MCF 10A (cell line): ENCODE results near the gene ARMCX2. TPM values are rescaled to one million over a fixed set of nuclear protein-coding genes. Genes with fewer than 3 reads are reported as not detected.

Source experiments
- BruUV-seq: library from RNA; stranded (reverse); fragments of 400-500 nt; replicated peaks from 2 replicates; lab custom pipeline; 2021; lab: Mats Ljungman, UMichigan
- CTCF ChIA-PET: fragments of 300-600 bp; sonication (Branson Sonifier 250); formaldehyde crosslinking; extraction: SDS; loops from one replicate; lab custom pipeline; 2021; ENCODE audit warnings: antibody characterized with exemption, inconsistent platforms; lab: Yijun Ruan, JAX
- POLR2A ChIA-PET: fragments of 300-600, 350-650 bp; sonication (Branson Sonifier 250); formaldehyde crosslinking; extraction: SDS; loops from one replicate; lab custom pipeline; 2020; ENCODE audit warnings: antibody characterized with exemption, inconsistent platforms; lab: Yijun Ruan, JAX
- DNase-seq: peaks from one replicate; pipeline ENCODE4 v3.0.0-alpha.2; 2018; ENCODE audit not compliant: unreplicated experiment
- H3K27ac Mint-ChIP-seq: one replicate; pipeline ENCODE4 v1.8.0; 2022; ENCODE audit warnings: mild to moderate bottlenecking, low read depth, mixed read lengths; ENCODE audit not compliant: unreplicated experiment
- H3K27me3 Mint-ChIP-seq: one replicate; pipeline ENCODE4 v1.8.0; 2022; ENCODE audit warnings: mixed read lengths; ENCODE audit not compliant: insufficient read depth, unreplicated experiment
- H3K36me3 Mint-ChIP-seq: one replicate; pipeline ENCODE4 v1.8.0; 2022; ENCODE audit warnings: mild to moderate bottlenecking, moderate library complexity, mixed read lengths; ENCODE audit not compliant: insufficient read depth, unreplicated experiment
- H3K4me1 Mint-ChIP-seq: one replicate; pipeline ENCODE4 v1.8.0; 2022; ENCODE audit warnings: mixed read lengths; ENCODE audit not compliant: insufficient read depth, unreplicated experiment
- H3K4me3 Mint-ChIP-seq: one replicate; pipeline ENCODE4 v1.8.0; 2022; ENCODE audit warnings: mild to moderate bottlenecking, moderate library complexity, mixed read lengths; ENCODE audit not compliant: unreplicated experiment
- H3K9me3 Mint-ChIP-seq: one replicate; pipeline ENCODE4 v1.8.0; 2022; ENCODE audit warnings: mixed read lengths; ENCODE audit not compliant: unreplicated experiment
- intact Hi-C: fragments of 100-400 bp; cut with micrococcal nuclease; formaldehyde crosslinking; loops from 2 replicates; pipeline ENCODE4 v1.14.1; 2022
- total RNA-seq: library from RNA; stranded (reverse); gene quantifications from 2 replicates; pipeline ENCODE4 v1.2.3, GENCODE V29; 2022
- TF ChIP-seq, protein P1 (sequence below): fragments of 200-600 bp; IDR thresholded peaks from one replicate; pipeline ENCODE4 v1.8.0; 2022; ENCODE audit warnings: antibody characterized with exemption, mild to moderate bottlenecking; ENCODE audit not compliant: unreplicated experiment

The ARMCX2 gene
- total RNA-seq, 1 experiment from 2014 or later, result not detected

- POLR2A ChIA-PET, result no interaction called here
- intact Hi-C loops, result no loop called here
- no TSS peak for BruUV-seq
- Mint-ChIP-seq H3K27me3 (peaks cover 72% of the 10 kb centered on the region), H3K36me3 (no peaks in the 10 kb centered on the region), H3K4me1 (no peaks in the 10 kb centered on the region), H3K9me3 (no peaks in the 10 kb centered on the region), H3K27ac (no peak overlapping the region), H3K4me3 (no peak overlapping the region)
- DNase-seq, result no peak
- TF ChIP-seq, protein P1, sequence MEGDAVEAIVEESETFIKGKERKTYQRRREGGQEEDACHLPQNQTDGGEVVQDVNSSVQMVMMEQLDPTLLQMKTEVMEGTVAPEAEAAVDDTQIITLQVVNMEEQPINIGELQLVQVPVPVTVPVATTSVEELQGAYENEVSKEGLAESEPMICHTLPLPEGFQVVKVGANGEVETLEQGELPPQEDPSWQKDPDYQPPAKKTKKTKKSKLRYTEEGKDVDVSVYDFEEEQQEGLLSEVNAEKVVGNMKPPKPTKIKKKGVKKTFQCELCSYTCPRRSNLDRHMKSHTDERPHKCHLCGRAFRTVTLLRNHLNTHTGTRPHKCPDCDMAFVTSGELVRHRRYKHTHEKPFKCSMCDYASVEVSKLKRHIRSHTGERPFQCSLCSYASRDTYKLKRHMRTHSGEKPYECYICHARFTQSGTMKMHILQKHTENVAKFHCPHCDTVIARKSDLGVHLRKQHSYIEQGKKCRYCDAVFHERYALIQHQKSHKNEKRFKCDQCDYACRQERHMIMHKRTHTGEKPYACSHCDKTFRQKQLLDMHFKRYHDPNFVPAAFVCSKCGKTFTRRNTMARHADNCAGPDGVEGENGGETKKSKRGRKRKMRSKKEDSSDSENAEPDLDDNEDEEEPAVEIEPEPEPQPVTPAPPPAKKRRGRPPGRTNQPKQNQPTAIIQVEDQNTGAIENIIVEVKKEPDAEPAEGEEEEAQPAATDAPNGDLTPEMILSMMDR, result no peak
- CTCF ChIA-PET, result no interaction called here
These were observed 32.2 kb upstream of the ARMCX2 start for GRCh38 chrX:101691835-101692234.

- peaks cover 6% of the 10 kb centered on the region for H3K36me3 Mint-ChIP-seq
- TF ChIP-seq, protein P1, result no peak
- peaks cover 88% of the 10 kb centered on the region for H3K27me3 Mint-ChIP-seq
- ChIA-PET CTCF (no interaction called here), POLR2A (interaction anchor here (0.6 to 0.7 kb wide), 2 partner anchors 62 to 1395 kb away, joined by 3 read pairs; no protein-coding TSS in a partner anchor)
- no peaks in the 10 kb centered on the region for H3K4me1 Mint-ChIP-seq
- intact Hi-C loops, result no loop called here
- DNase-seq, result no peak
- no peak overlapping the region for H3K4me3 Mint-ChIP-seq
- no peak overlapping the region for H3K27ac Mint-ChIP-seq
- H3K9me3 Mint-ChIP-seq, result no peaks in the 10 kb centered on the region
- no TSS peak for BruUV-seq
These were observed 26.9 kb upstream of the ARMCX2 start for GRCh38 chrX:101686574-101686973.

- Mint-ChIP-seq H3K9me3 (no peaks in the 10 kb centered on the region), H3K27me3 (peaks cover 83% of the 10 kb centered on the region), H3K4me3 (no peak overlapping the region), H3K4me1 (no peaks in the 10 kb centered on the region), H3K27ac (no peak overlapping the region), H3K36me3 (peaks cover 6% of the 10 kb centered on the region)
- no TSS peak for BruUV-seq
- ChIA-PET POLR2A (no interaction called here), CTCF (no interaction called here)
- TF ChIP-seq, protein P1, result no peak
- intact Hi-C loops, result no loop called here
- no peak for DNase-seq
These were observed 26.3 kb upstream of the ARMCX2 start for GRCh38 chrX:101685923-101686322.

GRCh38 chrX:101682723-101683122 is 23.1 kb upstream of the ARMCX2 start:
- intact Hi-C loops, result no loop called here
- H3K27ac Mint-ChIP-seq, result no peak overlapping the region
- no TSS peak for BruUV-seq
- no peaks in the 10 kb centered on the region for H3K9me3 Mint-ChIP-seq
- H3K36me3 Mint-ChIP-seq, result peaks cover 6% of the 10 kb centered on the region
- ChIA-PET CTCF (no interaction called here), POLR2A (interaction anchor here (0.5 kb wide), 1 partner anchor 105 kb away, joined by 3 read pairs; no protein-coding TSS in a partner anchor)
- H3K27me3 Mint-ChIP-seq, result peaks cover 70% of the 10 kb centered on the region
- H3K4me3 Mint-ChIP-seq, result no peak overlapping the region
- no peak for DNase-seq
- no peaks in the 10 kb centered on the region for H3K4me1 Mint-ChIP-seq
- TF ChIP-seq, protein P1, result no peak
